BE2C (cell line): ENCODE data around the gene PDE10A.

Experiments
- DNase-seq: peaks from one replicate; pipeline ENCODE4 v3.0.0-alpha.2; 2020
- H3K27me3 ChIP-seq: fragments of 250-450 bp; sonication (Bioruptor Pico); 2 replicates; pipeline ENCODE4 v1.5.1; 2020; ENCODE audit warnings: mild to moderate bottlenecking
- H3K36me3 ChIP-seq: fragments of 250-450 bp; sonication (Bioruptor Pico); 2 replicates; pipeline ENCODE4 v1.5.1; 2020; ENCODE audit warnings: mild to moderate bottlenecking
- H3K4me1 ChIP-seq: fragments of 250-450 bp; sonication (Bioruptor Pico); 2 replicates; pipeline ENCODE4 v1.5.1; 2020
- H3K4me3 ChIP-seq: 2 replicates; pipeline ENCODE4 v1.5.1; 2011; ENCODE audit warnings: low read depth, low read length
- H3K9me3 ChIP-seq: fragments of 250-450 bp; sonication (Bioruptor Pico); 2 replicates; pipeline ENCODE4 v1.5.1; 2020
- CTCF ChIP-seq: IDR thresholded peaks from 2 replicates; pipeline ENCODE4 v1.5.1; 2012; ENCODE audit warnings: mild to moderate bottlenecking, low read depth, low read length

The PDE10A gene

GRCh38 chr6:165664559-165665383 is 1.7 kb upstream of the PDE10A start:
- no peak for TF ChIP-seq CTCF
- H3K27me3 ChIP-seq, result peaks cover 62% of the 10 kb centered on the region
- no peaks in the 10 kb centered on the region for H3K4me1 ChIP-seq
- DNase-seq, result no peak
- H3K9me3 ChIP-seq, result no peaks in the 10 kb centered on the region
- no peak overlapping the region for H3K4me3 ChIP-seq
- no peaks in the 10 kb centered on the region for H3K36me3 ChIP-seq

- Histone ChIP-seq H3K4me3 (peak overlapping the region; percentile 24), H3K36me3 (no peaks in the 10 kb centered on the region), H3K27me3 (peaks cover 67% of the 10 kb centered on the region)
Measured at GRCh38 chr6:165663736-165664558, 906 bp upstream of the PDE10A start.

GRCh38 chr6:165663377-165663735 is 315 bp upstream of the PDE10A start:
- no peak for TF ChIP-seq CTCF
- H3K9me3 ChIP-seq, result no peaks in the 10 kb centered on the region
- DNase-seq, result no peak
- H3K4me3 ChIP-seq, result peak overlapping the region; percentile 24
- peaks cover 72% of the 10 kb centered on the region for H3K27me3 ChIP-seq
- H3K4me1 ChIP-seq, result no peaks in the 10 kb centered on the region
- no peaks in the 10 kb centered on the region for H3K36me3 ChIP-seq

More at GRCh38 chr6:165663736-165664558, 906 bp upstream of the PDE10A start:
- no peak for TF ChIP-seq CTCF
- no peak for DNase-seq
- H3K4me1 ChIP-seq, result no peaks in the 10 kb centered on the region
- no peaks in the 10 kb centered on the region for H3K9me3 ChIP-seq

GRCh38 chr6:165662041-165662748 is 846 bp downstream of the PDE10A start:
- peak overlapping the region; percentile 41 for H3K4me3 ChIP-seq
- peaks cover 83% of the 10 kb centered on the region for H3K27me3 ChIP-seq
- peak; percentile 33 for DNase-seq
- no peaks in the 10 kb centered on the region for H3K9me3 ChIP-seq
- H3K4me1 ChIP-seq, result no peaks in the 10 kb centered on the region
- no peak for TF ChIP-seq CTCF
- no peaks in the 10 kb centered on the region for H3K36me3 ChIP-seq

- no peaks in the 10 kb centered on the region for H3K4me1 ChIP-seq
- H3K9me3 ChIP-seq, result no peaks in the 10 kb centered on the region
- H3K36me3 ChIP-seq, result no peaks in the 10 kb centered on the region
- DNase-seq, result no peak
- H3K27me3 ChIP-seq, result peaks cover 84% of the 10 kb centered on the region
- TF ChIP-seq CTCF, result no peak
- peak overlapping the region; percentile 41 for H3K4me3 ChIP-seq
Measured at GRCh38 chr6:165661664-165662025, 1.4 kb downstream of the PDE10A start.
